AG08396 (cell line): Measurements from ENCODE around the gene PHACTR3.

ENCODE experiments used
- DNase-seq: peaks from one replicate; pipeline ENCODE4 v3.0.0; 2012; ENCODE audit warnings: low spot score, mixed read lengths

Gene PHACTR3

GRCh38 chr20:59735486-59735885 lies 131.1 kb downstream of the PHACTR3 start:
- DNase-seq, result no peak

- no peak for DNase-seq
These were observed 131.6 kb downstream of the PHACTR3 start for GRCh38 chr20:59735917-59736316.

GRCh38 chr20:59736366-59736765 lies 132.0 kb downstream of the PHACTR3 start:
- DNase-seq, result no peak

GRCh38 chr20:59737073-59737666 lies 132.8 kb downstream of the PHACTR3 start:
- no peak for DNase-seq

GRCh38 chr20:59737816-59738215 lies 133.5 kb downstream of the PHACTR3 start:
- no peak for DNase-seq

GRCh38 chr20:59738851-59739250 lies 134.5 kb downstream of the PHACTR3 start:
- DNase-seq, result no peak

GRCh38 chr20:59740621-59741020 lies 136.3 kb downstream of the PHACTR3 start:
- DNase-seq, result no peak

GRCh38 chr20:59741073-59741472 lies 136.7 kb downstream of the PHACTR3 start:
- no peak for DNase-seq

GRCh38 chr20:59742351-59743095 lies 138.2 kb downstream of the PHACTR3 start:
- DNase-seq, result no peak

GRCh38 chr20:59743308-59743707 lies 139.0 kb downstream of the PHACTR3 start:
- DNase-seq, result no peak

GRCh38 chr20:59743767-59744485 lies 139.6 kb downstream of the PHACTR3 start:
- DNase-seq, result no peak

GRCh38 chr20:59744756-59745155 lies 140.4 kb downstream of the PHACTR3 start:
- DNase-seq, result no peak

GRCh38 chr20:59745201-59745600 lies 140.9 kb downstream of the PHACTR3 start:
- DNase-seq, result no peak

GRCh38 chr20:59745716-59746115 lies 141.4 kb downstream of the PHACTR3 start:
- DNase-seq, result no peak

- no peak for DNase-seq
These were observed 141.8 kb downstream of the PHACTR3 start for GRCh38 chr20:59746155-59746554.

GRCh38 chr20:59747671-59748515 lies 143.6 kb downstream of the PHACTR3 start:
- no peak for DNase-seq

GRCh38 chr20:59748619-59749191 lies 144.4 kb downstream of the PHACTR3 start:
- peak; percentile 79 for DNase-seq

- DNase-seq, result peak; percentile 85
These were observed 145.0 kb downstream of the PHACTR3 start for GRCh38 chr20:59749301-59749700.

GRCh38 chr20:59750209-59750840 lies 146.0 kb downstream of the PHACTR3 start:
- no peak for DNase-seq

- peak; percentile 82 for DNase-seq
These were observed 146.9 kb downstream of the PHACTR3 start for GRCh38 chr20:59751075-59751711.

GRCh38 chr20:59752101-59752586 lies 147.8 kb downstream of the PHACTR3 start:
- DNase-seq, result no peak
